ENCODE results near the gene PTPN7.
A peak's percentile ranks its signal among the peaks of the same experiment; 100 is the strongest.

DNA sequence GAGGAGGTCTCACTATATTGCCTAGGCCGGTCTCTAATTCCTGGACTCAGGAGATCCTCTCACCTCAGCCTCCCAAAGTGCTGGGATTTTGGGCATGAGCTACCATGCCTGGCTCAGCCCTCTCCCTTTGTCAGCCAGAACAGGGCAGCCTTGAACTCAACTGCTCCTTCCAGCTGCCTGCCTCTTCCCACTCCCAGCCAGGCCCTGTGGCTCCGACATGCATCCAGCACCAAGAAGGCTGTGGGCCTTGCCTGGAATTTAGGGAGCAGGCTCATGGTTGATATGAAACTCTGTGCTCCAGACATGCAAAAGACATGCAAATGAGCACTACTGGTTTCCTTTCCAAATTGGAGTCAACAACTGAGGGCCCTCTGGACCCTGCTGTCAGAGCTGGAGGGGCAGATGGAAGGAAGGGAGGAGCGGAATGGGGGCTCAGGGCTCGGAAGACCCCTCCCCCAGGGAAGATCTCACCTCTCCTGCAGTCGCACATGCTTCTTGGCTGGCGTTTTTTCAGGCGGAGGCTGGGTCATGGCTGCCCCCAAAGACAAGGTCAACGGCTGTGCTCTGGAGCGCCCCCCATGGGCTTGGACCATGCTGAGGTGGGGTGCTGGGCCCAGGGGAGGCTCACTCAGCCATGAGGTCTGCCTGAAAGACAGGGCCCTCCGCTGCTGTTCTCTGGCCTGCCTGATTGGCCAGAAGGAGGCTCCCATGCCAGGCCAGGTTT, 1.4 kb downstream of the PTPN7 start:
- TF ChIP-seq, protein P1, sequence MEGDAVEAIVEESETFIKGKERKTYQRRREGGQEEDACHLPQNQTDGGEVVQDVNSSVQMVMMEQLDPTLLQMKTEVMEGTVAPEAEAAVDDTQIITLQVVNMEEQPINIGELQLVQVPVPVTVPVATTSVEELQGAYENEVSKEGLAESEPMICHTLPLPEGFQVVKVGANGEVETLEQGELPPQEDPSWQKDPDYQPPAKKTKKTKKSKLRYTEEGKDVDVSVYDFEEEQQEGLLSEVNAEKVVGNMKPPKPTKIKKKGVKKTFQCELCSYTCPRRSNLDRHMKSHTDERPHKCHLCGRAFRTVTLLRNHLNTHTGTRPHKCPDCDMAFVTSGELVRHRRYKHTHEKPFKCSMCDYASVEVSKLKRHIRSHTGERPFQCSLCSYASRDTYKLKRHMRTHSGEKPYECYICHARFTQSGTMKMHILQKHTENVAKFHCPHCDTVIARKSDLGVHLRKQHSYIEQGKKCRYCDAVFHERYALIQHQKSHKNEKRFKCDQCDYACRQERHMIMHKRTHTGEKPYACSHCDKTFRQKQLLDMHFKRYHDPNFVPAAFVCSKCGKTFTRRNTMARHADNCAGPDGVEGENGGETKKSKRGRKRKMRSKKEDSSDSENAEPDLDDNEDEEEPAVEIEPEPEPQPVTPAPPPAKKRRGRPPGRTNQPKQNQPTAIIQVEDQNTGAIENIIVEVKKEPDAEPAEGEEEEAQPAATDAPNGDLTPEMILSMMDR (IDR thresholded peaks at IDR 0.05) = peak; percentile 13; the same call in 1 of the 2 replicates
- no peak for TF ChIP-seq ZFX (IDR thresholded peaks at IDR 0.05; ENCODE audit: borderline replicate concordance)

All from 22Rv1 (cell line).